WERI-Rb-1 (cell line): ENCODE results near the gene NFYC.
A peak's percentile ranks its signal among the peaks of the same experiment; 100 is the strongest.

ENCODE experiments used
- DNase-seq: peaks from one replicate; pipeline ENCODE4 v3.0.0-alpha.2; 2020
- H3K27ac ChIP-seq: fragments of 250-450 bp; sonication (Bioruptor Pico); 2 replicates; pipeline ENCODE4 v1.5.1; 2020; ENCODE audit warnings: mild to moderate bottlenecking, moderate library complexity
- H3K27me3 ChIP-seq: fragments of 250-450 bp; sonication (Bioruptor Pico); 2 replicates; pipeline ENCODE4 v1.5.1; 2021; ENCODE audit warnings: mild to moderate bottlenecking, low read depth, moderate library complexity; ENCODE audit not compliant: insufficient read depth, severe bottlenecking
- H3K36me3 ChIP-seq: fragments of 250-450 bp; sonication (Bioruptor Pico); 2 replicates; pipeline ENCODE4 v1.5.1; 2020; ENCODE audit warnings: mild to moderate bottlenecking, moderate library complexity
- H3K4me3 ChIP-seq: 2 replicates; pipeline ENCODE4 v1.5.1; 2011; ENCODE audit warnings: low read depth, mild to moderate bottlenecking, control low read depth, low read length
- H3K9me3 ChIP-seq: fragments of 250-450 bp; sonication (Bioruptor Pico); 2 replicates; pipeline ENCODE4 v1.5.1; 2021; ENCODE audit warnings: mild to moderate bottlenecking, moderate library complexity; ENCODE audit not compliant: severe bottlenecking
- TF ChIP-seq, protein P1 (sequence below): IDR thresholded peaks from 2 replicates; pipeline ENCODE4 v1.5.1; 2011; ENCODE audit warnings: low read depth, mild to moderate bottlenecking, control low read depth, inconsistent platforms, low read length

The NFYC gene

DNA sequence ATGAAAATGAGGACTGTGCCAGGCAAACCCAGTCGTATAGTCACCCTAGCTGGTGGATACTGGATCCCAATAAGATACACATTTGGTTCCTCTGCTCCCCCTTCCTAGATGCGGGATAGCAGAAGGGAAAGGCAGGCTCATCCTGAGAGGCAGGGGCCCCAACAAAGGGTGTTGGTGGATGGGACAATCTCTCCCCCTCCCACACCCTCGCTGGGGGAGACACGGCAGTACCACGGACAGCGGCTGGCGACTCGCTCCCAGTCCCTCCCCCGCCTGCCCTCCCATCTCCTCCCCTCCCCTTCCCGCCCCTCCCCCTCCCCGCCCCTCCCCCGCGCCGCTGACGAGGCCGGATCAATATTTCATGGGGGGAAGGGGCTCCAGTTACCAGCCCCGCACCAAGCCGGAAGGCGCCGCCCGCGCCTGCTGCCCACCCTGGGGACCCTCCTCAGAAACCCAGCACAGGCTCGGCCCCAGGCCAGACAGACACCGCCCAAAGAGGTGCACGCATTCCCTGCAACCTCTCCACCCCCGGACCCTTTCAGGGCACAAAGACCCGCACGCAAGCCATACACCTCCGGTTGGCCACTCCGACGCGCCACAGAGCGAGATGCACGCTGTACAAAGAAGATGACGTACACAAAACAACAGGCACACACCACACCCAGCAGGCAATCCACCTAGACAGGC lies 37.5 kb upstream of the NFYC start:
- no peak for DNase-seq
- TF ChIP-seq, protein P1, sequence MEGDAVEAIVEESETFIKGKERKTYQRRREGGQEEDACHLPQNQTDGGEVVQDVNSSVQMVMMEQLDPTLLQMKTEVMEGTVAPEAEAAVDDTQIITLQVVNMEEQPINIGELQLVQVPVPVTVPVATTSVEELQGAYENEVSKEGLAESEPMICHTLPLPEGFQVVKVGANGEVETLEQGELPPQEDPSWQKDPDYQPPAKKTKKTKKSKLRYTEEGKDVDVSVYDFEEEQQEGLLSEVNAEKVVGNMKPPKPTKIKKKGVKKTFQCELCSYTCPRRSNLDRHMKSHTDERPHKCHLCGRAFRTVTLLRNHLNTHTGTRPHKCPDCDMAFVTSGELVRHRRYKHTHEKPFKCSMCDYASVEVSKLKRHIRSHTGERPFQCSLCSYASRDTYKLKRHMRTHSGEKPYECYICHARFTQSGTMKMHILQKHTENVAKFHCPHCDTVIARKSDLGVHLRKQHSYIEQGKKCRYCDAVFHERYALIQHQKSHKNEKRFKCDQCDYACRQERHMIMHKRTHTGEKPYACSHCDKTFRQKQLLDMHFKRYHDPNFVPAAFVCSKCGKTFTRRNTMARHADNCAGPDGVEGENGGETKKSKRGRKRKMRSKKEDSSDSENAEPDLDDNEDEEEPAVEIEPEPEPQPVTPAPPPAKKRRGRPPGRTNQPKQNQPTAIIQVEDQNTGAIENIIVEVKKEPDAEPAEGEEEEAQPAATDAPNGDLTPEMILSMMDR = no peak
- Histone ChIP-seq H3K36me3 (no peaks in the 10 kb centered on the region), H3K9me3 (no peaks in the 10 kb centered on the region), H3K4me3 (no peak overlapping the region), H3K27ac (peak overlapping the region; percentile 52), H3K27me3 (no peaks in the 10 kb centered on the region)

DNA sequence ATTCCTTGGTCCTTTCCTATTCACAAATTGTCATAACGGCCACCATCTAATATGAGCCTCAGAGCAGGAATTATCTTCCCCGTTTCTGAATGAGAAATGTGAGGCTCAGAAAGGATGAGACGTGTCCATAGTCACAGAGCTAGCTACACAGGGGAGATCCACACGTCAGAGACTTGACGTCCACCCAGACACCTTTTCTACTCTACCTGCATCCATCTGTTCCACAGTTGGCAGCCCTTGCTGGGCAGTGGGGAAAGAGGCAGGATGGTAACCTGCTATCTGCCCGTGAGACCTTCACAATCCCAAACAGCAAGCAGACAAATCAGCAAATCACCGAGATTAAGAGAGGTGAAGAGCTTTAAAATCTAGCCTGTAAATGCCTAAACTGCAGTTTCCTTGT lies 34.5 kb upstream of the NFYC start:
- Histone ChIP-seq H3K36me3 (no peaks in the 10 kb centered on the region), H3K27ac (no peak overlapping the region), H3K9me3 (no peaks in the 10 kb centered on the region), H3K27me3 (no peaks in the 10 kb centered on the region), H3K4me3 (no peak overlapping the region)
- TF ChIP-seq, protein P1 = no peak
- DNase-seq = no peak

DNA sequence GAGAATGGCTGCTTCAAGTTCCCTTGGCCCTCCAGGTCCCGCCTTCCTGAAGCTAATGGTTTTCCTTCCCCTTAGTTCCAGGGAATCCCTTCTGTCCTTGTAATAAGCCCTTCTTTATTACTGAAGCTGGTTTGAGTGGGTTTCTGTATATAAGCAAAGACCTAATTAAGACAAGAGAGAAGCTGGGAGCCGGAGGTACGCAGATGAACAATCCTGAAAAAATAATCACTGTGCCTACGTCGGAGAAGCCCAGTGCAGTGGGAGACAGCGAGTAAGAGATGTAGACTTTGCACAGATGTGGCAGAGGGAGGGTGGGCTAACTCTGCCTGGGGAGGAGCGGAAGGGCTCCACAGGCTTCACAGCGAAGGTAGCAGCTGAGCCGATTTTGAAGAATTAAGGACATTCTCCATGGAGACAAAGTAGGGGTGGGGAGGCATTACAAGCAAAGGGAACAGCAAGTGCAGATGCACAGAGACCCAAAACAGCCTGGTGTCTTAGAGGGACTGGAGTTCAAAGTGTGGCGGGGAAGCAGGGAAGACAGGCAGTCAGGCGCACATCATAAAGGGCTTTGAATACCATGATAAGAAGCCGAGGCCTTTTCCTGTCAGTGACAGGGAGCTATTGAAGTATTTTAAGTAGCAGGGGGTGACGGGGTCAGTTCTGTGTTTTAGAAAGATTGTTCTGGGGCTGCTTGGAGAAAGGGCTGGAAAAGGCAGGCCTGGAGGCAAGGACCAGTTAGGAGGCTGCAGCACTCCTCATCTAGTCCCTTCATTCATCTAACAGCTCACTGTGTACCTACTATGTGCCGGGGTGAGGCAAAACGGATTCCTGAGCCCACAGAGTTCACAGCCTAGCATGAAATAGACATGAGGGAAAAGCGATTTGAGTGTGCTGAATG lies 32.5 kb upstream of the NFYC start:
- Histone ChIP-seq H3K9me3 (no peaks in the 10 kb centered on the region), H3K27me3 (no peaks in the 10 kb centered on the region), H3K36me3 (no peaks in the 10 kb centered on the region), H3K4me3 (no peak overlapping the region; the same call in 1 of the 2 replicates), H3K27ac (peak overlapping the region; percentile 33)
- DNase-seq = peak; percentile 53
- TF ChIP-seq, protein P1 = no peak

DNA sequence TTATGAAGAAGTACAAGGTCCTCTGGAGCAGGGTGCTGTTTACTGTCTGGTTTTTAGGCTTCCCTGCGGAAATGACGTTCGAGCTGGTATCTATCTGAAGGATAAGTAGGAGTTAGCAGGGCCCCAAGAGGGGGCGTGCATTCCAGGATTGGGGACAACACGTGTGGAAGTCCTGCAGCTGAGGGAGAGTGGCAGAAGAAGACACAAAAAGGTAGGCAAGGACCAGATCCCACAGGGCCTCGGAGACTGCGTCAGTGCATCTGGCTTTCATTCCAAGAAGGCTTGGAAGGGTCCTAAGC lies 31.9 kb upstream of the NFYC start:
- TF ChIP-seq, protein P1 = no peak
- H3K4me3 ChIP-seq = no peak overlapping the region
- no peaks in the 10 kb centered on the region for H3K9me3 ChIP-seq
- H3K27ac ChIP-seq = no peak overlapping the region
- no peak for DNase-seq
- no peaks in the 10 kb centered on the region for H3K27me3 ChIP-seq
- H3K36me3 ChIP-seq = no peaks in the 10 kb centered on the region

DNA sequence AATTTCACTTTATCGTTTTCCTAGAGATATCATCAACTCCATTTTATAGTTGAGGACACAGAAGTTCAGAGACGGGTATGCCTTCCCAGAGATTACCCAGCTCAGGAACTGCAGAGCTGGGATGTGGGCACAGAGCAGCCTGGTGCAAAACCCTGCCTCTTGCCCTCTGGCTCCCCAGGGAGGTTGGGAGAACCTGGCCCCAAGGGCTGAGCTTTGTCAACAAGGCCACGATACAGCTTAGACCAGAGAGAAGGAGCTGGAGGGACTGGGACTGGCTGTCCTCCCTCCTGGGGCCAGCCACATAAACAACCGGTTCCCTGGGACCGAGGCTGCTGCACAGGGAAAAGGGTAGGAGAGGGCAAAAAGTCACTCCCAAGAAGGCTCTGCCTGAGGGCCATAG lies 29.8 kb upstream of the NFYC start:
- H3K36me3 ChIP-seq = no peaks in the 10 kb centered on the region

More for the DNA sequence above, 29.8 kb upstream of the NFYC start:
- Histone ChIP-seq H3K27me3 (no peaks in the 10 kb centered on the region), H3K9me3 (no peaks in the 10 kb centered on the region), H3K27ac (no peak overlapping the region), H3K4me3 (no peak overlapping the region)
- DNase-seq = no peak
- TF ChIP-seq, protein P1 = no peak
